ENCODE data around the gene MTMR2. TPM values are rescaled to one million over a fixed set of nuclear protein-coding genes. Genes with fewer than 3 reads are reported as not detected.

MTMR2 gene
- 10 to 100 TPM; 20.1 to 47.8 (median 38.3) TPM for total RNA-seq

DNA sequence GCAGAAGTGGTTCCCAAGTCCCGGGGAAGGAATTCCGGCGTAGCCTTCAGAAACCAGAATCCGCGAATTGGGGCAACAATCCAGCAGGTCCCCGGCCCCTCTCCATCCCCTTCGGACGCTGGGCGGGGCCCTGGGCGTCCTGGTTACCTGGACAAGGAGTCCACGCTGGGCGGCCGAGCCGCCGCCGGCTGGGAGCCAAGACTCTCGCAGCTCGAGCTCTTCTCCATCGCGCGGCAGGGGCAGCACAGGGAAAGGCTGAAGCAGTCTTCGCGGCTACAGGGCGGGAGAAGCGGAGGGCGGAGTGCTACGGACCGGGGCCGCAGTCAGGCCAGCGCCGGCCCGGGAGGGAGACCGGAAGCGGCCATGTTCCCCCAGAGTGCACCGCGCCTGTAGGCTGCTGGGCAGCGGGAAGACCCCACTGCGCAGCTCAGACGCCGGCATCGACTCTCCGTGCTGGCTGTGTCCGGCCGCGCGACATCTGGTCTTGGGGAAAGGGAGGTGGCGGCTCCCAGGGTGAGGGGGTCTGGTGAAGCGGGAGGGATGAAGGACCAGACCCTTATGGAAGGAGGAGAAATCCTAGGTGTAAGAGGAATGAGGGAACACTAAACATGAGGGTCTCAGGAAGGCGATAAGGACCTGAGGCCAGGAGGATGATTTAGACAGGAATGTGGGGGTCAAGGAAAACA is at the start of gene MTMR2:
MTMR2 (minus strand) TSS at position 380 of the 686 bp plus-strand sequence; CDS start at position 227, 153 bp downstream.
- peak within 1 kb of the TSS; percentile 67 to 91 for H3K27ac ChIP-seq
- peaks cover 6 to 10% of the 10 kb centered on the region in 2 donors for H3K4me1 ChIP-seq (replicated peaks in 1 of 2)
- 0 to 2% (median 0%) methylated on average over 1 to 22 of the region's 49 CpGs for WGBS, 10 experiments
- ATAC-seq (replicated peaks in 6 of 8) = peak; percentile 98 to 100 (median 100)
- H3K4me3 ChIP-seq = peak within 1 kb of the TSS; percentile 82 to 100 (median 95)
- in situ Hi-C loops (cut with MboI; ENCODE audit: low pct_unique_long_range_greater_than_20kb in 2 of 9, low sequenced_read_pairs in 9 of 9, unreplicated experiment in 9 of 9) = no loop called here

GRCh38 chr11:95972060-95972459 is 48.2 kb upstream of the MTMR2 start:
- H3K4me1 ChIP-seq (replicated peaks in 1 of 2) = no peaks in the 10 kb centered on the region

GRCh38 chr11:95968585-95968984 is 44.7 kb upstream of the MTMR2 start:
- WGBS, 10 experiments = 33 to 100% (median 77%) methylated on average over 1 of the region's 1 CpG; no CpG with 5 or more reads in 1 of the 10 experiments
- in situ Hi-C loops (cut with MboI; ENCODE audit: low pct_unique_long_range_greater_than_20kb in 2 of 9, low sequenced_read_pairs in 9 of 9, unreplicated experiment in 9 of 9) = no loop called here
- no peak for ATAC-seq (replicated peaks in 6 of 8)
- Histone ChIP-seq H3K4me3 (no peak overlapping the region), H3K27ac (no peak overlapping the region), H3K4me1 (replicated peaks in 1 of 2) (no peaks in the 10 kb centered on the region)

More at GRCh38 chr11:95972060-95972459, 48.2 kb upstream of the MTMR2 start:
- no peak overlapping the region for H3K27ac ChIP-seq
- H3K4me3 ChIP-seq = no peak overlapping the region
- in situ Hi-C loops (cut with MboI; ENCODE audit: low pct_unique_long_range_greater_than_20kb in 2 of 9, low sequenced_read_pairs in 9 of 9, unreplicated experiment in 9 of 9) = no loop called here
- ATAC-seq (replicated peaks in 6 of 8) = peak in 3 of 8 experiments; percentile 17 to 31 (median 20)
- WGBS, 10 experiments = 17 to 79% (median 42%) methylated on average over 1 to 2 of the region's 2 CpGs; no CpG with 5 or more reads in 4 of the 10 experiments

DNA sequence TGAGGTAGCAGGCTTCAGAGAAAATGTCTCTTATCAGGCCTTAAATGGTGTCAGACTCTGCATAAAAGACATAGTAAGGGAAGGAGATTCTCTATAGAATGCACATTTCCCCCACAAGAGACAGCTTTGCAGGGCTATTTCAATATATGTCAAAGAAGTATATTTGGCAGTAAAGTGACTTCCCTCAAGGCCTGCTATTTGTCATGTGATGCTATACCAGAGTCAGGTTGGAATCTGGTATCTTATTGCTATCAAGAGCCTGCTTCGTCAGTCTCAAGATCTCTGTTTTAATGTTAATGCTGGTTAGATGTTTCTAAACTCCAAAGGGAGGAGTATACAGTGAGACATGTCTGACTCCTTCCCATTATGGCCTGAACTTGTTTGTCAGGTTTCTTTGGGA is 40.4 kb upstream of the MTMR2 start:
- WGBS, 10 experiments = 60 to 100% (median 83%) methylated on average over 1 of the region's 1 CpG; no CpG with 5 or more reads in 3 of the 10 experiments
- in situ Hi-C loops (cut with MboI; ENCODE audit: low pct_unique_long_range_greater_than_20kb in 2 of 9, low sequenced_read_pairs in 9 of 9, unreplicated experiment in 9 of 9) = no loop called here
- H3K4me3 ChIP-seq = no peak overlapping the region
- ATAC-seq (replicated peaks in 6 of 8) = no peak
- H3K4me1 ChIP-seq (replicated peaks in 1 of 2) = no peaks in the 10 kb centered on the region
- H3K27ac ChIP-seq = no peak overlapping the region

GRCh38 chr11:95961758-95962157 is 37.9 kb upstream of the MTMR2 start:
- no peaks in the 10 kb centered on the region for H3K4me1 ChIP-seq (replicated peaks in 1 of 2)
- 0 to 100% (median 89%) methylated on average over 1 of the region's 1 CpG; no CpG with 5 or more reads in 1 of the 10 experiments for WGBS, 10 experiments
- ATAC-seq (replicated peaks in 6 of 8) = peak in 3 of 8 experiments; percentile 94 to 97 (median 96)
- in situ Hi-C loops (cut with MboI; ENCODE audit: low pct_unique_long_range_greater_than_20kb in 2 of 9, low sequenced_read_pairs in 9 of 9, unreplicated experiment in 9 of 9) = no loop called here
- H3K4me3 ChIP-seq = no peak overlapping the region
- H3K27ac ChIP-seq = no peak overlapping the region

DNA sequence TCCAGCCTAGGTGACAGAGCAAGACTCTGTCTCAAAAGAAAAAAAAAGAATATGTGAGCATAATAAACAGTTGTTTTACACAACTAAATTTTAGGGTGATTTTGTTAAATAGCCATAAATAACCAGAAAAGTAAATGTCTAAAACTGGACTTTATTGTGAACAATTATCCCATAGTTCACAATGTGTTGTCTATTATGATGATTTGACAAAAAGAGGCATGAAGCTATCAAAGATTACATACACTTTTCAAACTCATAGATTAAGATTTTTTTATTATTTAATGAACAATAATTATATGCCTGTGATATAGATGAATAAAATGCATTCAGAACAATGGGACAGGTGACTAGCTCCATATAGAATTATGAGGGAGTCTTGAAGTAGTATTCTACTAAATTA is 27.0 kb upstream of the MTMR2 start:
- in situ Hi-C loops (cut with MboI; ENCODE audit: low pct_unique_long_range_greater_than_20kb in 2 of 9, low sequenced_read_pairs in 9 of 9, unreplicated experiment in 9 of 9) = no loop called here
- Histone ChIP-seq H3K4me1 (replicated peaks in 1 of 2) (no peaks in the 10 kb centered on the region), H3K27ac (no peak overlapping the region), H3K4me3 (no peak overlapping the region)
- no peak for ATAC-seq (replicated peaks in 6 of 8)

DNA sequence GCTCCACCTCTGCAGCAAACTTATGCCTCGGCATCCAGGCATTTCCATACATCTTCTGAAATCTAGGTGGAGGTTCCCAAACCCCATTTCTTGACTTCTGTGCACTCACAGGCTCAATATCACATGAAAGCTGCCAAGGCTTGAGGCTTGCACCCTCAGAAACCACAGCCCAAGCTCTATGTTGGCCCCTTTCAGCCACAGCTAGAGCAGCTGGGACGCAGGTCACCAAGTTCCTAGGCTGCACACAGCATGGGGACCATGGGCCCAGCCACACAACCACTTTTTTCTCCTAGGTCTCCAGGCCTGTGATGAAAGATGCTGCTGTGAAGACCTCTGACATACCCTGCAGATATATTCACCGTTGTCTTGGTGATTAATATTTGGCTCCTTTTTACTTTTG is 24.7 kb upstream of the MTMR2 start:
- Histone ChIP-seq H3K27ac (no peak overlapping the region), H3K4me3 (no peak overlapping the region), H3K4me1 (replicated peaks in 1 of 2) (no peaks in the 10 kb centered on the region)
- ATAC-seq (replicated peaks in 6 of 8) = no peak
- in situ Hi-C loops (cut with MboI; ENCODE audit: low pct_unique_long_range_greater_than_20kb in 2 of 9, low sequenced_read_pairs in 9 of 9, unreplicated experiment in 9 of 9) = no loop called here
- WGBS, 10 experiments = 40 to 100% (median 60%) methylated on average over 1 to 3 of the region's 3 CpGs; no CpG with 5 or more reads in 1 of the 10 experiments

- no peaks in the 10 kb centered on the region for H3K4me1 ChIP-seq (replicated peaks in 1 of 2)
- no peak overlapping the region for H3K4me3 ChIP-seq
- in situ Hi-C loops (cut with MboI; ENCODE audit: low pct_unique_long_range_greater_than_20kb in 2 of 9, low sequenced_read_pairs in 9 of 9, unreplicated experiment in 9 of 9) = no loop called here
- no peak for ATAC-seq (replicated peaks in 6 of 8)
- H3K27ac ChIP-seq = no peak overlapping the region
- 7 to 100% (median 53%) methylated on average over 1 to 4 of the region's 4 CpGs; no CpG with 5 or more reads in 1 of the 10 experiments for WGBS, 10 experiments
Measured at GRCh38 chr11:95944623-95945022, 20.7 kb upstream of the MTMR2 start.

GRCh38 chr11:95943546-95943945 is 19.6 kb upstream of the MTMR2 start:
- H3K4me1 ChIP-seq (replicated peaks in 1 of 2) = no peaks in the 10 kb centered on the region
- no peak for ATAC-seq (replicated peaks in 6 of 8)
- no peak overlapping the region for H3K27ac ChIP-seq
- H3K4me3 ChIP-seq = no peak overlapping the region
- WGBS, 10 experiments = 43 to 100% (median 83%) methylated on average over 1 of the region's 1 CpG; no CpG with 5 or more reads in 2 of the 10 experiments
- in situ Hi-C loops (cut with MboI; ENCODE audit: low pct_unique_long_range_greater_than_20kb in 2 of 9, low sequenced_read_pairs in 9 of 9, unreplicated experiment in 9 of 9) = no loop called here

DNA sequence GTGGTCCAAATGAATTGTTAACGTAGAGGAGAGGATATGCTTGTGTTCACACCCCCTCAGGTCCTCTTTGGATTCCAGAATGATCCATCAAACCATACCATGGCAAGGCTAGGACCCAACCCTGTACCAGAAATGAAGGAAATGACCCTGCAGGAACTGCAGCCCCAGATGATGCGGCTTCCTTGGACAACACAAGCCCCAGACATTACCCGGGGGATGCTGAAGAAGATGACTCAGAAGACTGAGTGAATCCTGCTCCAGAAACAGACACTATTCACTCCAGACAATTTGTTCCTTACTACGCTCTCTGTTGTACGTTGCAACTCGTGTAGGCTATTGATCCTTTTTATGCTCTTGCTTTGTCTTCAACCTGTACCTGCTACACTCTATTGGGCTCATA is 15.2 kb upstream of the MTMR2 start:
- no peak overlapping the region for H3K27ac ChIP-seq
- H3K4me1 ChIP-seq (replicated peaks in 1 of 2) = no peaks in the 10 kb centered on the region
- no peak for ATAC-seq (replicated peaks in 6 of 8)
- no peak overlapping the region for H3K4me3 ChIP-seq
- in situ Hi-C loops (cut with MboI; ENCODE audit: low pct_unique_long_range_greater_than_20kb in 2 of 9, low sequenced_read_pairs in 9 of 9, unreplicated experiment in 9 of 9) = no loop called here
- 0 to 100% (median 86%) methylated on average over 1 to 6 of the region's 6 CpGs; no CpG with 5 or more reads in 1 of the 10 experiments for WGBS, 10 experiments

GRCh38 chr11:95937358-95937757 is 13.5 kb upstream of the MTMR2 start:
- H3K27ac ChIP-seq = no peak overlapping the region
- ATAC-seq (replicated peaks in 6 of 8) = no peak
- in situ Hi-C loops (cut with MboI; ENCODE audit: low pct_unique_long_range_greater_than_20kb in 2 of 9, low sequenced_read_pairs in 9 of 9, unreplicated experiment in 9 of 9) = no loop called here
- H3K4me3 ChIP-seq = no peak overlapping the region
- no peaks in the 10 kb centered on the region for H3K4me1 ChIP-seq (replicated peaks in 1 of 2)

GRCh38 chr11:95933594-95933993 is 9.7 kb upstream of the MTMR2 start:
- no peak for ATAC-seq (replicated peaks in 6 of 8)
- 52 to 94% (median 90%) methylated on average over 2 to 5 of the region's 5 CpGs; no CpG with 5 or more reads in 1 of the 10 experiments for WGBS, 10 experiments
- H3K27ac ChIP-seq = no peak overlapping the region
- in situ Hi-C loops (cut with MboI; ENCODE audit: low pct_unique_long_range_greater_than_20kb in 2 of 9, low sequenced_read_pairs in 9 of 9, unreplicated experiment in 9 of 9) = no loop called here
- H3K4me3 ChIP-seq = no peak overlapping the region
- no peaks in the 10 kb centered on the region for H3K4me1 ChIP-seq (replicated peaks in 1 of 2)

- Histone ChIP-seq H3K27ac (no peak overlapping the region), H3K4me3 (no peak overlapping the region), H3K4me1 (replicated peaks in 1 of 2) (no peaks in the 10 kb centered on the region)
- no peak for ATAC-seq (replicated peaks in 6 of 8)
- 7 to 100% (median 61%) methylated on average over 1 of the region's 1 CpG for WGBS, 10 experiments
- in situ Hi-C loops (cut with MboI; ENCODE audit: low pct_unique_long_range_greater_than_20kb in 2 of 9, low sequenced_read_pairs in 9 of 9, unreplicated experiment in 9 of 9) = no loop called here
Measured at GRCh38 chr11:95931916-95932315, 8.0 kb upstream of the MTMR2 start.

DNA sequence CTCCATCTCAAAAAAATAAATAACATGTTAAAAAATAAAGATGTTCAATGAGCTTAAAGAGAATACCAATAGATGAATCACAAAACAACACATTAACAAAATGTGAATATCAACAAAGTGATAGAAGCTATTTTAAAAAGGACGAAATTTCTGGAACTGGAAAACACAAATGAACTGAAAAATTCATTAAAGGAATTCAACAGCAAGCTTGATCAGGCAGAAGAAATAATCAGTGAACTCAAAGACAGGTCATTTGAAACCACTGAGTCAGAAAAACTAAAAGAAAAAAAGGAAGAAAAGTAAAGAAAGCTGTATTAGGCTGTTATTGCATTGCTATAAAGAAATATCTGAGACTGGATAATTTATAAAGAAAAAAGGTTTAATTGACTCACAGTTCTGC is 7.0 kb upstream of the MTMR2 start:
- no peaks in the 10 kb centered on the region for H3K4me1 ChIP-seq (replicated peaks in 1 of 2)
- in situ Hi-C loops (cut with MboI; ENCODE audit: low pct_unique_long_range_greater_than_20kb in 2 of 9, low sequenced_read_pairs in 9 of 9, unreplicated experiment in 9 of 9) = no loop called here
- no peak overlapping the region for H3K27ac ChIP-seq
- no peak overlapping the region for H3K4me3 ChIP-seq
- ATAC-seq (replicated peaks in 6 of 8) = no peak
- 13 to 63% (median 38%) methylated on average over 1 of the region's 1 CpG; no CpG with 5 or more reads in 1 of the 10 experiments for WGBS, 10 experiments

All from motor neuron (in vitro differentiated cells).